Uterus (tissue), 4 donors: ENCODE results near the gene TGM2. TPM values are rescaled to one million over a fixed set of nuclear protein-coding genes. Genes with fewer than 3 reads are reported as not detected.

ENCODE experiments used
- DNase-seq, 2 donors: peaks; one replicate each; pipeline ENCODE4 v3.0.0-alpha.2; 2019 to 2020
- H3K27ac ChIP-seq, 2 donors: fragments of 200-600 bp; sonication (generic); 1 replicate in 1 of 2; 2 replicates in 1 of 2; pipeline ENCODE4 v1.5.1; 2016 to 2018
- H3K27me3 ChIP-seq, 2 donors: fragments of 200-600 bp; sonication (generic); one replicate each; pipeline ENCODE4 v1.5.1; 2018 to 2019; ENCODE audit warnings: control low read depth in 1 of 2
- H3K36me3 ChIP-seq, 2 donors: fragments of 200-600 bp; sonication (generic); one replicate each; pipeline ENCODE4 v1.5.1; 2019; ENCODE audit warnings: control low read depth in 1 of 2
- H3K4me1 ChIP-seq, 2 donors: fragments of 200-600 bp; sonication (generic); one replicate each; pipeline ENCODE4 v1.5.1; 2018 to 2019; ENCODE audit warnings: control low read depth in 1 of 2
- H3K4me3 ChIP-seq, 2 donors: fragments of 200-600 bp; sonication (generic); 1 replicate in 1 of 2; 2 replicates in 1 of 2; pipeline ENCODE4 v1.5.1; 2018 to 2019; ENCODE audit warnings: mild to moderate bottlenecking in 1 of 2
- H3K9me3 ChIP-seq, 2 donors: fragments of 200-600 bp; sonication (generic); one replicate each; pipeline ENCODE4 v1.5.1; 2019; ENCODE audit warnings: control low read depth in 1 of 2
- POLR2A ChIP-seq, 2 donors: fragments of 450-650 bp; IDR thresholded peaks; one replicate each; pipeline ENCODE4 v1.6.1; 2016; ENCODE audit warnings: antibody characterized with exemption in 2 of 2, mild to moderate bottlenecking in 1 of 2, moderate library complexity in 1 of 2
- intact Hi-C: fragments of 100-400 bp; cut with DNase I; formaldehyde crosslinking; loops from one replicate; pipeline ENCODE4 v1.15.1; 2023; ENCODE audit warnings: low total_unique reads
- total RNA-seq, 4 donors: library from RNA; depleted of rRNA in 3 of 4; stranded (reverse); fragments of >200 nt in 3 of 4; gene quantifications; one replicate each; pipeline versions ENCODE4 v1.1.0 to v1.2.4, GENCODE V29; 2014 to 2023
- TF ChIP-seq, protein P1 (sequence below), 4 experiments: fragments of 200-600 bp in 2 of 4; fragments of 450-650 bp in 2 of 4; sonication (generic) in 2 of 4; IDR thresholded peaks; one replicate each; pipeline ENCODE4 v1.5.1; 2016 to 2019; ENCODE audit warnings: antibody characterized with exemption in 4 of 4, mild to moderate bottlenecking in 2 of 4, moderate library complexity in 1 of 4
- donor health status: DM: yes; HTN: yes; CAD: no.

Gene TGM2
- total RNA-seq, 4 donors from 2014 or later, result 136 to 639 (median 209) TPM

DNA sequence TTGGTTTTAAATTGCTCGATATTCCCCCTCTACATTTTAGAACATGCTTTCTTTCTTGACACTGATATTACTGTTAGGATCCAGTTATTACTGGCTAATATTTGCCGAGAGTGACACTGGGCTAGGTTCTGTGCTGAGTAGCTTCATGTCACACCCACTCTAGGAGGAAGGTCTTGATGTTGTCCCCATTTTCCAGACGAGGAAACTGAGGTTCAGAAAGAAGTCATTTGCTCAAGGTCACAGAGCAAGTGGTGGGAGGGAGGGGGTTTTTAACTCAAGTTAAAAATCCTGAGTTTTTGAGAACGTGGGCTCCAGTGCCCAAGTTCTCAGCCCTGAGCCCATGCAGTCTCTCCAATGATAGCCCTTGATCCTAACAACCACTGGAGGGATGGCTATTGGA lies 18.9 kb downstream of the TGM2 start:
- no peak for TF ChIP-seq POLR2A (IDR thresholded peaks at IDR 0.05)
- TF ChIP-seq, protein P1, sequence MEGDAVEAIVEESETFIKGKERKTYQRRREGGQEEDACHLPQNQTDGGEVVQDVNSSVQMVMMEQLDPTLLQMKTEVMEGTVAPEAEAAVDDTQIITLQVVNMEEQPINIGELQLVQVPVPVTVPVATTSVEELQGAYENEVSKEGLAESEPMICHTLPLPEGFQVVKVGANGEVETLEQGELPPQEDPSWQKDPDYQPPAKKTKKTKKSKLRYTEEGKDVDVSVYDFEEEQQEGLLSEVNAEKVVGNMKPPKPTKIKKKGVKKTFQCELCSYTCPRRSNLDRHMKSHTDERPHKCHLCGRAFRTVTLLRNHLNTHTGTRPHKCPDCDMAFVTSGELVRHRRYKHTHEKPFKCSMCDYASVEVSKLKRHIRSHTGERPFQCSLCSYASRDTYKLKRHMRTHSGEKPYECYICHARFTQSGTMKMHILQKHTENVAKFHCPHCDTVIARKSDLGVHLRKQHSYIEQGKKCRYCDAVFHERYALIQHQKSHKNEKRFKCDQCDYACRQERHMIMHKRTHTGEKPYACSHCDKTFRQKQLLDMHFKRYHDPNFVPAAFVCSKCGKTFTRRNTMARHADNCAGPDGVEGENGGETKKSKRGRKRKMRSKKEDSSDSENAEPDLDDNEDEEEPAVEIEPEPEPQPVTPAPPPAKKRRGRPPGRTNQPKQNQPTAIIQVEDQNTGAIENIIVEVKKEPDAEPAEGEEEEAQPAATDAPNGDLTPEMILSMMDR (IDR thresholded peaks at IDR 0.05), result no peak
- intact Hi-C loops, result no loop called here
- Histone ChIP-seq H3K36me3 (no peaks in the 10 kb centered on the region), H3K4me1 (peaks cover 3 to 14% of the 10 kb centered on the region in 2 donors), H3K27ac (peak overlapping the region; percentile 73 to 84), H3K4me3 (no peak overlapping the region), H3K27me3 (no peaks in the 10 kb centered on the region), H3K9me3 (no peaks in the 10 kb centered on the region)
- DNase-seq, result no peak

DNA sequence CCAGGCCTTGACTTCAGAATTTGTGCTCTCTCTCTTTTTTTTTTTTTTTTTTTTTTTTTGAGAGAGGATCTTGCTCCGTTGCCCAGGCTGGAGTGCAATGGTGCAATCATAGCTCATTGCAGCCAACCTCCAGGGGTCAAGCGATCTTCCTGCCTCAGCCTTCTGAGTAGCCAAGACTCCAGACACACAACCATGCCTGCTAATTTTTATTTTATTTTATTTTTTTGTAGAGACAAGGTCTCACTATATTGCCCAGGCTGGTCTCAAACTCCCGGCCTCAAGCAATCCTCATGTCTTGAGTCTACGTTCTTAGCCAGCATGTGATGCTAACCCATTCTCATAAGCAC lies 19.4 kb downstream of the TGM2 start:
- DNase-seq, result no peak
- Histone ChIP-seq H3K9me3 (no peaks in the 10 kb centered on the region), H3K4me3 (no peak overlapping the region), H3K27ac (peak overlapping the region; percentile 73 to 84), H3K4me1 (peaks cover 3 to 14% of the 10 kb centered on the region in 2 donors), H3K27me3 (no peaks in the 10 kb centered on the region), H3K36me3 (no peaks in the 10 kb centered on the region)
- intact Hi-C loops, result no loop called here
- TF ChIP-seq, protein P1 (IDR thresholded peaks at IDR 0.05), result no peak
- no peak for TF ChIP-seq POLR2A (IDR thresholded peaks at IDR 0.05)

DNA sequence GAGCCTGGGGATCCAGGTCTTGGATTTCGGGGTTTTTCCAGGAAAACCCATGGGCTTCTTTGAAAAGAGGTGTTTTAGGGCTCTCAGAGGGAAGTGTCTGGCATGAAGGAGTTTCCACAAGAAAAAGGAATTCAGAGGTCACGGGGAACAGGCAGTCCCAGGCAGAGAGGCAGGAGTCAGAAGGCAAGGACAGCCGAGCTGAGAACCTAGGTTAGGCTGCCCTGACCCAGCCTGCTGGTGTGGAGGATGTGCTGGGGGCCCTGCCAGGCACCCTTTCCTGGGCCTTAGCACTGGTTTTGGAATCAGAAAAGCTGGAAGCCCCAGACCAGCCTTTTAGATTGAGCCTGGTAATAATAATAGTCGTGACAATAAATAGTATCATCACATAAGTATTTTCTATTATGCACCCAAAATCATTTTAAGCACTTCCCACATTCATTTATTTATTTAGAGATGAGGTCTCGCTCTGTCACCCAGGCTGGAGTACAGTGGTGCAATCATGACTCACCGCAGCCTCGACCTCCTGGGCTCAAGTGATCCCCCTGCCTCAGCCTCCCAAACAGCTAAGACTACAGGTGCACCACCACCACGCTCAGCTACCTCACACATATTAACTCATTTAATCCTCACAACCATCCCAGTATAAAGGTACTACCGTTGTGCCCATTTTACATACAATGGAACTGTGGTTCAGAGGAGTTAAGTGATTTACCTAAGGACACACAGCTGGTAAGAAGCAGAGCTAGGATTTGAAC lies 19.9 kb downstream of the TGM2 start:
- TF ChIP-seq, protein P1 (IDR thresholded peaks at IDR 0.05), result peak in 1 of 4 experiments; percentile 9
- no peak for TF ChIP-seq POLR2A (IDR thresholded peaks at IDR 0.05)
- Histone ChIP-seq H3K4me3 (no peak overlapping the region), H3K36me3 (no peaks in the 10 kb centered on the region), H3K9me3 (no peaks in the 10 kb centered on the region), H3K27ac (peak overlapping the region; percentile 73 to 84), H3K27me3 (no peaks in the 10 kb centered on the region), H3K4me1 (peaks cover 3 to 14% of the 10 kb centered on the region in 2 donors)
- intact Hi-C loops, result no loop called here
- DNase-seq, result peak; percentile 70 to 78

DNA sequence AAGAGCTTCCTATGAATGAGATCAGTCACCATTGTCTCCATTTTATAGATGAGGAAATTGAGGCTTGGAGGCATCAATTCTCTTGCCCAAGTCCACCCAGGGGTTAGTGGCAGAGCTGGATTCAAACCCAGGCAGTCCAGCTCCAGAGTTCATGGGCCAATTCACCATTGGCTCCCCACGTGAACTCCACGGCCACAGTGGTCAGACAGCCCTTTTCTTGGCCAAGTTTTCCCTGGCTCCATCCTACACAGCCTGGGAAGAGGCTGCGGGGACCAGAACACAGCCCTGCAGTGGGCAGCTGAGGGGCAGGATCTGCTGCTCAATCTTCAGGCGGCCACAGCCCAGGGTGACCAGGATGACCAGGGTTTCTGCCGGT lies 20.5 kb downstream of the TGM2 start:
- H3K9me3 ChIP-seq, result no peaks in the 10 kb centered on the region
- H3K36me3 ChIP-seq, result no peaks in the 10 kb centered on the region
- DNase-seq, result no peak
- H3K4me3 ChIP-seq, result no peak overlapping the region
- H3K4me1 ChIP-seq, result peaks cover 3 to 14% of the 10 kb centered on the region in 2 donors
- intact Hi-C loops, result no loop called here
- H3K27me3 ChIP-seq, result no peaks in the 10 kb centered on the region
- TF ChIP-seq, protein P1 (IDR thresholded peaks at IDR 0.05), result no peak
- TF ChIP-seq POLR2A (IDR thresholded peaks at IDR 0.05), result no peak
- H3K27ac ChIP-seq, result peak overlapping the region; percentile 73 to 84

DNA sequence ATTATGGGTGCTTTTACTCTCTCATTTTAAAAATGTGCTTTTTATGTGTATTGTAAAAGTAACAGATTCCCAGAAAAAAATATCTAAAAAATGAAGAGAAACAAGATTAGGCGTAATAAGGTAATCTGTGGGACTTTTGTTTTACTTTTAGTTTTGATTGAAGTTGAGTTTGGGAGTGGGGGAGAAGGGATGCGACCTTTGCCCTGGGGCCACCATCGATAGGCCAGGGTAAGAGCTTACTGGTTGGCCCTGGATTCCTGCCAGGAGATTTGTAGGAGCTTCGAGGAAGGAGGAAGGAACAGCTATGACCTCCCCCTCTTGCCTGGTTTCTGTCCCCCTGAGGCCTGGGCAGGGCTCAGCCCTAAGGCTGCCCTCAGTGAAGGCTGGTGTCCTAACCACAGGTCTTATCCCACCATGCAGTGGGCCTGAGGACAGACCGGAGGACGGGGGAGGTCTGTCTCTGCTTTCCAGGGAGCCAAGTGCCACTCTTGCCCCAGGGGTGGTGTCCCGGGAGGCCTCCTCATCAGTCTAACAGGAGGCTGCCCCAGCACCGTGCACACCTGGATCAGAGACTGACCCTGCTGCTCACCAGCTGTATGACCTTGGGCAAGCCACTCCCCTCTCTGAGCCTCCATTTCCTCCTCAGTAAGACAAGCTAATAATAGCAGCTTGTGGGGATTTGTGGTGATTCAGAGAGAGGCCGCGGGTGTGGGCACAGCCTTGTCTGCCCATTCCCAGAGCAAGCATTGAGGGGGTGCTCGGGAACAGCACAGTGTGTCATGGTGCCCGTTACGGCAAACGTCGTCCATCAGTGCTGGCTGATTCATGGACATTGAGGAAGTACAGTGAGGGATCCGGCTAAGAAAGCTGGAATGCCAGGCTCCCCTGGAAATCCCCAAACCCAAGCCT lies 21.2 kb downstream of the TGM2 start:
- TF ChIP-seq, protein P1 (IDR thresholded peaks at IDR 0.05), result no peak
- no peak for TF ChIP-seq POLR2A (IDR thresholded peaks at IDR 0.05)
- Histone ChIP-seq H3K9me3 (no peaks in the 10 kb centered on the region), H3K27me3 (no peaks in the 10 kb centered on the region), H3K36me3 (no peaks in the 10 kb centered on the region), H3K4me1 (peaks cover 3 to 14% of the 10 kb centered on the region in 2 donors), H3K4me3 (no peak overlapping the region), H3K27ac (peak overlapping the region; percentile 73 to 84)
- peak; percentile 47 to 62 for DNase-seq
- intact Hi-C loops, result no loop called here
